ENCODE data around the gene NUBPL. TPM values are rescaled to one million over a fixed set of nuclear protein-coding genes. Genes with fewer than 3 reads are reported as not detected.

The NUBPL gene
- total RNA-seq, 4 donors from 2014 or later, result 7.5 to 28.9 (median 11.9) TPM

- H3K4me3 ChIP-seq, result no peak overlapping the region
- H3K36me3 ChIP-seq, result no peaks in the 10 kb centered on the region
- DNase-seq (ENCODE audit: low spot score in 2 of 2), result no peak
- H3K27me3 ChIP-seq, result no peaks in the 10 kb centered on the region
- H3K27ac ChIP-seq, result no peak overlapping the region
- WGBS, result 96% methylated on average over 1 of the region's 1 CpG
- H3K9me3 ChIP-seq, result no peaks in the 10 kb centered on the region
- no peaks in the 10 kb centered on the region for H3K4me1 ChIP-seq
- TF ChIP-seq EP300 (IDR thresholded peaks at IDR 0.05) (no peak), POLR2AphosphoS5 (IDR thresholded peaks at IDR 0.05) (no peak), CTCF (IDR thresholded peaks at IDR 0.05) (no peak), POLR2A (IDR thresholded peaks at IDR 0.05) (no peak)
Observed at GRCh38 chr14:31576949-31577348, 15.7 kb downstream of the NUBPL start.

- Histone ChIP-seq H3K4me1 (no peaks in the 10 kb centered on the region), H3K9me3 (no peaks in the 10 kb centered on the region), H3K4me3 (no peak overlapping the region), H3K27me3 (no peaks in the 10 kb centered on the region), H3K36me3 (no peaks in the 10 kb centered on the region), H3K27ac (peak overlapping the region; percentile 16)
- WGBS, result 36% methylated on average over 3 of the region's 3 CpGs
- no peak for DNase-seq (ENCODE audit: low spot score in 2 of 2)
- TF ChIP-seq CTCF (IDR thresholded peaks at IDR 0.05) (no peak), EP300 (IDR thresholded peaks at IDR 0.05) (no peak), POLR2AphosphoS5 (IDR thresholded peaks at IDR 0.05) (no peak), POLR2A (IDR thresholded peaks at IDR 0.05) (no peak)
Observed at GRCh38 chr14:31578266-31578665, 17.1 kb downstream of the NUBPL start.

GRCh38 chr14:31578792-31579501, 17.7 kb downstream of the NUBPL start:
- TF ChIP-seq EP300 (IDR thresholded peaks at IDR 0.05), result no peak
- no peak for TF ChIP-seq POLR2A (IDR thresholded peaks at IDR 0.05)
- no peak for TF ChIP-seq POLR2AphosphoS5 (IDR thresholded peaks at IDR 0.05)
- no peak for TF ChIP-seq CTCF (IDR thresholded peaks at IDR 0.05)
- Histone ChIP-seq H3K4me3 (no peak overlapping the region), H3K4me1 (no peaks in the 10 kb centered on the region), H3K27ac (peak overlapping the region; percentile 16), H3K27me3 (no peaks in the 10 kb centered on the region), H3K9me3 (no peaks in the 10 kb centered on the region), H3K36me3 (no peaks in the 10 kb centered on the region)
- 69% methylated on average over 7 of the region's 7 CpGs for WGBS
- DNase-seq (ENCODE audit: low spot score in 2 of 2), result no peak

GRCh38 chr14:31580234-31580633, 19.0 kb downstream of the NUBPL start:
- WGBS, result 99% methylated on average over 3 of the region's 3 CpGs
- H3K36me3 ChIP-seq, result no peaks in the 10 kb centered on the region
- H3K9me3 ChIP-seq, result no peaks in the 10 kb centered on the region
- H3K4me1 ChIP-seq, result no peaks in the 10 kb centered on the region
- H3K4me3 ChIP-seq, result no peak overlapping the region
- no peak for TF ChIP-seq POLR2A (IDR thresholded peaks at IDR 0.05)
- TF ChIP-seq CTCF (IDR thresholded peaks at IDR 0.05), result no peak
- no peak for TF ChIP-seq POLR2AphosphoS5 (IDR thresholded peaks at IDR 0.05)
- no peak for TF ChIP-seq EP300 (IDR thresholded peaks at IDR 0.05)
- no peak for DNase-seq (ENCODE audit: low spot score in 2 of 2)
- H3K27me3 ChIP-seq, result no peaks in the 10 kb centered on the region
- no peak overlapping the region for H3K27ac ChIP-seq

- no peak overlapping the region for H3K4me3 ChIP-seq
- H3K27ac ChIP-seq, result no peak overlapping the region
- H3K27me3 ChIP-seq, result no peaks in the 10 kb centered on the region
- no peaks in the 10 kb centered on the region for H3K4me1 ChIP-seq
- 35% methylated on average over 1 of the region's 1 CpG for WGBS
- TF ChIP-seq CTCF (IDR thresholded peaks at IDR 0.05), result no peak
- no peak for TF ChIP-seq EP300 (IDR thresholded peaks at IDR 0.05)
- no peak for TF ChIP-seq POLR2AphosphoS5 (IDR thresholded peaks at IDR 0.05)
- TF ChIP-seq POLR2A (IDR thresholded peaks at IDR 0.05), result no peak
- H3K9me3 ChIP-seq, result no peaks in the 10 kb centered on the region
- DNase-seq (ENCODE audit: low spot score in 2 of 2), result no peak
- no peaks in the 10 kb centered on the region for H3K36me3 ChIP-seq
Observed at GRCh38 chr14:31582286-31582691, 21.1 kb downstream of the NUBPL start.

All from suprapubic skin (tissue), 4 donors.